Stromal cell of bone marrow (primary cell): ENCODE results near the gene NEU2.

Experiments
- DNase-seq: peaks from one replicate; pipeline ENCODE4 v3.0.0-alpha.2; 2012; ENCODE audit warnings: low read depth

NEU2 gene

DNA sequence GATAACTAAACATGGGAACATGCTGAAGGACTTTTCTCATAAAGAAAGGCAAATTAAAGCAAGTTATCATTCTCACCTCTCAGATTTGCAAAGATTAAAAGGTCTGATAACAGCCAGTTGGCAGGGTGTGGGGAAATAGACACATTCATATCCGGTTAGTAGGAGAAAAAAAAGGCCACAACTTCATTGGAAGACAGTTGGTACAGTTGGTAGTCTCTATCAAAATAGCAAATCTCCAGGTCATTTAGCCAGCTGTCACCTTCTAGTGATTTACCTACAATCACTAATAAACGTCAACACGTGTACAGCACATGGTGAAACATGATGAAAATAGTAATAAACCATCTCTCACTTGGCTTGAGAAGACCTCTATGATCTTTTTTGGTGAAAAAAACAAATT, 44.3 kb downstream of the NEU2 start:
- DNase-seq = no peak

DNA sequence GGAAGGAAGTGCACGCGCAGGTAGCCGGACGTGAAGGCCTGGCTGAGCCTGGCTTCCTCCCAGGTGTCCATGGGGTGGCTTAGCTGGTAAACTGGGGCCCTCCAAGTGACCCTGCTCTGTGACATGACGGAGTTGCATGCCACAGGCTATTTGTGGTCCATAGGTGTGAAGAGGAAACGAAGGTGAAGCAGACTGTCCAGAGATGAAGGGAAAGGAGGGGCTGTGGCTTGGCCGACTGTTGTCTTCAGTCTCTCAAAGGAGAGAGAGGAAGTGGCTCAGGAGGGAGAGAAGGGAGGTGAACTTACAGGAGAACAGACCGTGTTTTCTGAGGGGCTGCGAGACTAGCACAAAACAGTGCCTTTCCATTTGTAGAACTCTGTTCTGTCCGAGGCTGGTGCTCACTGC, 47.0 kb downstream of the NEU2 start:
- DNase-seq = no peak

DNA sequence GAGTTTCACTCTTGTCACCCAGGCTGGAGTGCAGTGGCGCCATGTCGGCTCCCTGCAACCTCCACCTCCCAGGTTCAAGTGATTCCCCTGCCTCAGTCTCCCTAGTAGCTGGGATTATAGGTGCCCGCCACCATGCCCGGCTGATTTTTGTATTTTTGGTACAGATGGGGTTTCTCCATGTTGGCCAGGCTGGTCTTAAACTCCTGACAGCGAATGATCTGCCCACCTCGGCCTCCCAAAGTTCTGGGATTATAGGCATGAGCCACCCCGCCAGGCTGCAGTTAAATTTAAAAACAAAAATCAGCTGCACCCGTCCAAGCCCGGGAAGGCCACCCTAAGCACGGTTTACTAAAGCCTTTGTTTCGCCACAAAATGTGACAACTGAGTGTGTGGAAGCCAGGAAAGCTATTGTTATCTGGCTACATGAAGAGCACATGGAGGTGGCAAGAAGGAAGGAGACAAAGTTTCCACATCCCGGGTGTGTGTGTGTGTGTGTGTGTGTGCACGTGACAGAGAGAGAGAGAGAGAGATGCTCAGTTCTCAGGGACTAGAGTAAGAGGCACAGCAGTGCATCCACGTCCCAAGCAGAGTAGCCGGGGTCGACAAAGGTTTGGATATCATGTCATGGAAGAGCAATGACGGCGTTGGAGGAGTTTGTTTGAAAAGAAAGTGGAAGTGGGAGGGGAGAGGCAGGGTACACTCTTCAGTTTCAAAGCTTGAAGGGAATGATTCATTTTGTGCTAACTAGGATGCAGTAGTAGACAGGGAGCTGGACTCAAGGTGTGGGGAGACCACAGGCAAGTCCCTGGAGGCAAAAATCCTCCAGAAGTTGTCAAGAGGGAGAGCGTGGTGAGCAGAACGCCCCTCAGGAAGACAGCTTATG, 47.7 kb downstream of the NEU2 start:
- no peak for DNase-seq

DNA sequence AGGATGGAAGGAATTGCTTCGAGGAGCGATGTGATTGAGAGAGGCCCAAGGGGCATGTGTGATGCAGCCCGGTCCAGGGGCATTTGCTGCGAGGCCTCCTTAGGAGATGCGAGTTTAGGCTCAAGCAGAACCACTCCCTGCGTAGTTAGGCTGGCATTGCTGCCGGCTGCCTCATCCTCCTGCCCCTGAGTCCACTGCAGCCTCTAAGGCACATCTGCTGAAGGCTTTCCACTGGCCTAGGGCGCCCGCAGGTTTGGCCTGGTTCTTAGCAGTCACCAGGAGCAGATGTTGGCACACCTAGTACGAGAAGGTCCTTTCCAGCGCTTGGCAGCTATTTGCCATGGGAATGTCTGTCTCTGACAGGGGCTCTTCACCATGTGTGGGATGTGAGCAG, 48.4 kb downstream of the NEU2 start:
- no peak for DNase-seq

DNA sequence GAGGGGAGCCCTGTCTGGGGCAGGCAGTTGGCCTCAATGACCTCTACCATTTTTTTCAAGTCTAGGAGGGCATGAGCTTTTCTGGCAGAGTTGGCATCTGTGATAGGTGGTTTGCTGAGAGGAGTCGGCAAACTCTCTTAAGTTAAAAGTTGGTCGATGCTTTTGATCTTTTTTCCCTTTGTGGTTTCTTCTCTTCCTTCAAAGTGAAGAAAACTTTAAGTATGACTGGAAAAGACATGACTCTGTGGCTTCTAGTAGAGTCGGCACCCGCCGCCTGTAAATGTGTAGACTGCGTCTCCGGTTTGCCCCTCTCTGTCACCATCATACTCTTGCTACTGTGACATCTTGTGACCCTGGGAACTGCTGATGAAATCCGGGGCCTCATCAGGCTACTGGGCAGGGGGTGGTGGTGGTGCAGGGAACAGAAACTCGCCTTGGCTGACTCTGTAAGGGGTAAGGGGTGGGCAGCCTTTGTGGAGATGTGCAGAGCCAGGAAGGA, 48.8 kb downstream of the NEU2 start:
- DNase-seq = no peak

DNA sequence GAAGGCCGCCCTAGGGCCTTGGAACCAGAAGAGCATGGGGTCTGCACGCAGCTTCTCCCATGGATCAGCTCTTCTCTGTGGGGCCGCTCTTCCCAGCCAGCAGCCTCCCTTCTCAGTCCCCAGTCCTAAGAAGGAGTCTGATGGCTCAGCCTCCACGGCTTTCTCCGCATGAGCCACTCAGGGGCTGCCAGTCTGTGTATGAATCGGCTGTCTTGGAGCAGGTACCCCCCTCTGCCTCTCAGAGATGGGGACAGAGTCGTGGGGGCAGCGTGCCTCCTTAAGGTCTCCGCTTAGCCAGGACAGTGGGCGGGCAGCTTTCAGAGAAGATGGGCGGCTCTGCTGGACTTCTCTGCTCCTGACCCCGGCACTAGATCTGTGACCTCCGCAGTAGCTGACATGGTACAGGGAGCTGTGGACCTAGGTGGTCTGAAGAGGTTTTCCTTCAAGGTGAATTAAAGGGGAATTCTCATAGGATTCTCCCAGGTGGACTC, 49.3 kb downstream of the NEU2 start:
- DNase-seq = no peak

DNA sequence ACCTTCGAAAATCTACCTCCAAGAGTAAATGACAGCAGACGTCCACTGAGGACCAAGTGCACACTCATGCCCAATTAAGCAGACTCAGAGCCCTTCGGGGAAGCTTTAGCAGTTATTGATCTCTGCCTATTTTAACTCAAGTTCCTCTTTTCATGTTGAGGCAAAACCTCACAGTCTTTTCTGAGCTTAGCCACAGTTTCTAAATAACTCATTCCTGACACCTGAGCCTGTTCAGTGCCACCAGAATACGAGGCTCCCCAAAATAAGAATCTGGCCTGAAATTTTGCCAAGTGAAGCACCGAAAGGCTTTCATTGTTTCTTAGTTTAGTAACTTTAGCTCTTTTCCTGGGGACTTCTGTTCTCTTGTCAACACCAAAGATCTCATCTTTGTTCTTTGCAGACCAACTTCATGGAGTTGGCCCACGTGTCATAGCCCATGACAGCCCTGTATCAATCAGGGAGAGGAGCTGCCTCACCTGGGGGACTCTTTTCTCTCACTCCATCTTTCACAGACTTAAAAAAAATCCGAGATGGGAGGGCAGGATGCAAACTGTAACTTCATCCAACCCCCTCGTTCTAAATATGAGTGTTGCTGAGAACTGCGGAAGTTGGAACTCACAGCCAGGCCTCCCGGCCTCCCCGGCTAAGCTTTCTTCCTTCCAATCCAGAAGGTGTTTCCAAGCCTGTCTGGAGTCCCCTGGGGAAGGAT, 49.9 kb downstream of the NEU2 start:
- no peak for DNase-seq

DNA sequence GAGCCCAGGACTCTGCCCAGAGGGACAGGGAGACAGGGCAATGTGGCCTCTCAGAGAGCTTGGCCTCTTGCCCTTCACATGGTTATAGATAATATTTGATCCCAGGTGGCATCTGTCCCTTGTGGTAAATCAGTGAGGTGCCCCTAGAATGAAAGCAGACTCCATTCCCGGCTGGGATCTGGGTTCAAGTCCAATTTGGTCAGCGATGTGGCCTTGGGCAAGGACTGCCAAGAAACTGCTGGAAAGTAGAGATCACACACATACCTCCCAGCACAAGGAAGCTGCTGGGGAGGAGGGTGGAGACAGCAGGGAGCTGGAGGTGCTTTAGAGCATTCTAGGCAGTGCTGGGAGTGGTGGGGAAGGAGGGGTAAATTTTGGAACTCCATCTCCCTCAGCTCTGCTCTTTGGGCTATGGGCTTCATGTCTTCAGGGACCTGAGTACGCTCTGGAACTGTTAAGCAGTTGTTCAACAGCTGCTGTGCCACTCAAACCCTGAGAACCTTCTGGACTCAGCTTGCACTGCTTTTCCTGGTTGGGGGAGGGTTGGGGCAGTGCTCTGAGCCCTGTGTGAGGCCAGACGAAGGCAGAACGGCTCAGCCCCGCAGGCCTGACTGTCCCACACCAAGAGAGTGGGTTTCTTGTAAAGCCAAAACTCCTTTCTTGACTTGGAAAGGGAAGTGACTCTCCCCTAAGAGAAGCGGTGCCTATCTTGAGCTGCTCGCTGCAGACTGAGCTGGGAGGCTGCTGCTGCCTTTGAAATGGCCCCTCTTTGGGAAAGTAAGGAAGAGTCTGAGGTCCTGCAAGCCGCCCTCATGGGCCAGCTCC, 50.7 kb downstream of the NEU2 start:
- DNase-seq = no peak

DNA sequence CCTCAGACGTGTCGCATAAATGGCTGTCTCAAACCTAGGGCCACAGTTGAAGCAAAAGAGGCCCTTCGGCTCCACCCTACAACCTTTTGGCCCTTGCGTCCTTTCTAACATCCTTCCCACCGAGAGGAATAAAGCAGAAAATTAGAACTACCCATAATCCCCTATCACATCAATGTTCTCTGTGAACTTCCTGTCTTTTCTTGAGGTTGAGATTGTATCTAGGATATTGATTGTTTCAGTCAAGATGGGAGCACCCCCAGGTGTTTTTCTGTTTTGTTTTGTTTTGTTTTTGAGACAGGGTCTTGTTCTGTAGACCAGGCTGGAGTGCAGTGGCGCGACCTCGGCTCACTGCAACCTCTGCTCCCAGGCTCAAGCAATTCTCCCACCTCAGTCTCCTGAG, 51.3 kb downstream of the NEU2 start:
- no peak for DNase-seq

DNA sequence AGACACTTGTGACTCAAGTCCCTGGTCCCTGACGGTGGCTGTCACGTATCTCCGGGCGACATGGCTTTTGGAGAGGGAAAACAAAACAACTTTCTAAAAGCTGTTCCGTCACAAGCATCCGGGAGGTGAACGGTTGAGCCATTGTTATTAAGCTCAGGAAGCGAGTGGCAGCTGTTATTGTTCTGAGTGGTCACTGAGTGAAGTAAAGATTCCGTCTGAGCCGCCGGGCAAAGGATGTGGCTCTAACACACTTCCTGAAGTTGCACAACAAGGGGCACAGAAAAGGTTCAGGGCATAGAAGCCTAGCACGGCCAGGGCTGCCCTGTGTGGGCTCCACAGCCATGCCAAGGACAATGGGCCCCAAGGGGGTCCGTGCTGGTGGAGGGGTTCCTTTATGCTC, 52.0 kb downstream of the NEU2 start:
- DNase-seq = no peak
